Measurements from ENCODE around the gene RNF187. TPM values are rescaled to one million over a fixed set of nuclear protein-coding genes. Genes with fewer than 3 reads are reported as not detected.

Gene RNF187
- total RNA-seq, 6 experiments from 2014 or later: 110 to 143 (median 130) TPM

DNA sequence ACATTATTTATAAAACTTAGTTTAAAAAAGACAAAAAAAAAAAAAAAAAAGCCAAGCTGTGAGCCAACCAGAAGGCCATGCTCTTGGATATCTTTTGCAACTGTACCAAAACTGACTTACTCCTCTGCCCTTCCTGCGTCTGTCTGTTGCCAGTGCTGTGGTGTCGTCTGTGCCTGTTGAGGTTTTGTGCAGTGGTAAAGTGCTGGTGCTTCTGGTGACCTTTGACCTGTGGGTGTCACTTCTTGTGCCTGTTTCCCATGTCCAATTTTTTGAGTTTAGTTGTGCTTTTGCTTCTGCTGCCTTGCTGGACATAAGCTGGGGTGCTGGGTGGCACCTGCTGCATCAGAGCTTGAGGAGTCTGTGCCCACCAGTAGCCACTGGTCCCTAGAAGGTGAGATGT lies 41.4 kb downstream of the RNF187 start:
- no peak for DNase-seq
- Mint-ChIP-seq H3K27ac (no peak overlapping the region), H3K27me3 (ENCODE audit: insufficient read depth) (peaks cover 5% of the 10 kb centered on the region), H3K36me3 (ENCODE audit: low read depth) (no peaks in the 10 kb centered on the region), H3K4me3 (no peak overlapping the region), H3K9me3 (peaks cover 2% of the 10 kb centered on the region; the same call in 1 of the 2 replicates), H3K4me1 (ENCODE audit: low read depth) (no peaks in the 10 kb centered on the region)
- TF ChIP-seq, protein P1, sequence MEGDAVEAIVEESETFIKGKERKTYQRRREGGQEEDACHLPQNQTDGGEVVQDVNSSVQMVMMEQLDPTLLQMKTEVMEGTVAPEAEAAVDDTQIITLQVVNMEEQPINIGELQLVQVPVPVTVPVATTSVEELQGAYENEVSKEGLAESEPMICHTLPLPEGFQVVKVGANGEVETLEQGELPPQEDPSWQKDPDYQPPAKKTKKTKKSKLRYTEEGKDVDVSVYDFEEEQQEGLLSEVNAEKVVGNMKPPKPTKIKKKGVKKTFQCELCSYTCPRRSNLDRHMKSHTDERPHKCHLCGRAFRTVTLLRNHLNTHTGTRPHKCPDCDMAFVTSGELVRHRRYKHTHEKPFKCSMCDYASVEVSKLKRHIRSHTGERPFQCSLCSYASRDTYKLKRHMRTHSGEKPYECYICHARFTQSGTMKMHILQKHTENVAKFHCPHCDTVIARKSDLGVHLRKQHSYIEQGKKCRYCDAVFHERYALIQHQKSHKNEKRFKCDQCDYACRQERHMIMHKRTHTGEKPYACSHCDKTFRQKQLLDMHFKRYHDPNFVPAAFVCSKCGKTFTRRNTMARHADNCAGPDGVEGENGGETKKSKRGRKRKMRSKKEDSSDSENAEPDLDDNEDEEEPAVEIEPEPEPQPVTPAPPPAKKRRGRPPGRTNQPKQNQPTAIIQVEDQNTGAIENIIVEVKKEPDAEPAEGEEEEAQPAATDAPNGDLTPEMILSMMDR (IDR thresholded peaks at IDR 0.05): no peak

DNA sequence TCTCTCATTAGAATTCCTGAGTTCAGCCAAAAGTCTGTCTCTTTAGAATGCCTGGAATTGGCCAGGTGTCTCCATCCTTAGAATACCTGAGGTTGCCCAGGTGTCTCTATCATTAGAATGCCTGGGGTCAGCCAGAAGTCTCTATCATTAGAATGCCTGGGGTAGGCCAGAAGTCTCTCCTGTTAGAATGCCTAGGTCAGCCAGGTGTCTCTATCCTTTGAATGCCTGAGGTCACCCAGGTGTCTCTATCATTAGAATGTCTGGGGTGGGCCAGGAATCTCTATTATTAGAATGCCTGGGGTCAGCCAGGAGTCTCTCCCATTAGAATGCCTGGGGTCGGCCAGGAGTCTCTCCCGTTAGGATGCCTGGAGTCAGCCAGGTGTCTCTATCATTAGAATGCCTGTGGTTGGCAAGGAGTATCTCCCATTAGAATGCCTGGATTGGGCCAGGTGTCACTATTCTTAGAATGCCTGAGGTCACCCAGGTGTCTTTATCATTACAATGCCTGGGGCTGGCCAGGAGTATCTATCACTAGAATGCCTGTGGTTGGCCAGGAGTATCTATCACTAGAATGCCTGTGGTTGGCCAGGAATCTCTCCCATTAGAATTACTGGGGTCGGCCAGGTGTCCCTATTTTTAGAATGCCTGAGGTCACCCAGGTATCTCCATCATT lies 43.0 kb downstream of the RNF187 start:
- Mint-ChIP-seq H3K36me3 (ENCODE audit: low read depth) (no peaks in the 10 kb centered on the region), H3K27me3 (ENCODE audit: insufficient read depth) (peaks cover 4% of the 10 kb centered on the region), H3K27ac (no peak overlapping the region), H3K4me1 (ENCODE audit: low read depth) (no peaks in the 10 kb centered on the region), H3K4me3 (no peak overlapping the region), H3K9me3 (no peaks in the 10 kb centered on the region)
- DNase-seq: no peak
- TF ChIP-seq, protein P1 (IDR thresholded peaks at IDR 0.05): no peak

DNA sequence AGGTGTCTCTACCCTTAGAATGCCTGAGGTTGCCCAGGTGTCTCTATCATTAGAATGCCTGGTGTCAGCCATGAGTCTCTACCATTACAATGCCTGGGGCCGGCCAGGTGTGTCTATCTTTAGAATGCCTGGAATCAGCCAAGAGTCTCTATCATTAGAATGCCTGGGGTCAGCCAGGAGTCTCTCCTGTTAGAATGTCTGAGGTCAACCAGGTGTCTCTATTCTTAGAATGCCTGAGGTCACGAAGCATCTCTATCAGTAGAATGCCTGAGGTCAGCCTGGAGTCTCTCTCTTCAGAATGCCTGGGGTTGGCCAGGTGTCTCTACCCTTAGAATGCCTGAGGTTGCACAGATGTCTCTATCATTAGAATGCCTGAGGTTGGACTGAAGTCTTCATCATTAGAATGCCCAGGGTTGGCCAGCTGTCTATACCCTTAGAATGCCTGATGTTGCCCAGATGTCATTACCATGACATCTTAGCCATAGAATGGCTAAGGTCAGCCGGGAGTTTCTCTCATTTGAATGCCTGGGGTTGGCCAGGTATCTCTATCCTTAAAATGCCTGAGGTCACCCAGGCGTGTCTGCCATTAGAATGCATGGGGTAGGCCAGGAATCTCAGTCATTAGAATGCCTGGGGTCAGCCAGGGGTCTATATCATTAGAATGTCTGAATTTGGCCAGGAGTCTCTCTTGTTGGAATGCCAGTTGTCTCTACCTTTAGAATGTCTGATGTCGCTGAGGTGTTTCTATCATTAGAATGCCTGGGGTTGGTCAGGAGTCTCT lies 44.0 kb downstream of the RNF187 start:
- Mint-ChIP-seq H3K4me3 (no peak overlapping the region), H3K27me3 (ENCODE audit: insufficient read depth) (peaks cover 4% of the 10 kb centered on the region), H3K27ac (no peak overlapping the region), H3K36me3 (ENCODE audit: low read depth) (no peaks in the 10 kb centered on the region), H3K4me1 (ENCODE audit: low read depth) (no peaks in the 10 kb centered on the region), H3K9me3 (peaks cover 5% of the 10 kb centered on the region; the same call in 1 of the 2 replicates)
- no peak for DNase-seq
- TF ChIP-seq, protein P1 (IDR thresholded peaks at IDR 0.05): no peak

DNA sequence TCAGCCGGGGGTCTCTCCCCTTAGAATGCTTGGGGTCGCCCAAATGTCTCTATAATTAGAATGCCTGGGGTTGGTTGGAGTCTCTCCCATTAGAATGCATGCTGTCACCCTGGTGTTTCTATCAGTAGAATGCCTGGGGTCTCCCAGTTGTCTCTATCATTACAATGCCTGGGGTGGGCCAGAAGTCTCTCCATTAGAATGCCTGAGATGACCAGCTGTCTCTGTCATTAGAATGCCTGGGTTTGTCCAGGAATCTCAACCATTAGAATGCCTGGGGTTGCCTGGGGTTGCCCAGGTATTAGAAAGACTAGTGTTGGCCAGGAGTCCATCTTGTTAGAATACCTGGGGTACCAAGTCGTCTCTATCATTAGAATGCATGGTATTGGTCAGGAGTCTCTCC lies 51.6 kb downstream of the RNF187 start:
- TF ChIP-seq, protein P1 (IDR thresholded peaks at IDR 0.05): no peak
- Mint-ChIP-seq H3K36me3 (ENCODE audit: low read depth) (no peaks in the 10 kb centered on the region), H3K9me3 (peaks cover 17% of the 10 kb centered on the region; the same call in 1 of the 2 replicates), H3K27me3 (ENCODE audit: insufficient read depth) (peaks cover 9% of the 10 kb centered on the region; the same call in 1 of the 2 replicates), H3K4me3 (no peak overlapping the region), H3K27ac (no peak overlapping the region), H3K4me1 (ENCODE audit: low read depth) (no peaks in the 10 kb centered on the region)
- DNase-seq: no peak

DNA sequence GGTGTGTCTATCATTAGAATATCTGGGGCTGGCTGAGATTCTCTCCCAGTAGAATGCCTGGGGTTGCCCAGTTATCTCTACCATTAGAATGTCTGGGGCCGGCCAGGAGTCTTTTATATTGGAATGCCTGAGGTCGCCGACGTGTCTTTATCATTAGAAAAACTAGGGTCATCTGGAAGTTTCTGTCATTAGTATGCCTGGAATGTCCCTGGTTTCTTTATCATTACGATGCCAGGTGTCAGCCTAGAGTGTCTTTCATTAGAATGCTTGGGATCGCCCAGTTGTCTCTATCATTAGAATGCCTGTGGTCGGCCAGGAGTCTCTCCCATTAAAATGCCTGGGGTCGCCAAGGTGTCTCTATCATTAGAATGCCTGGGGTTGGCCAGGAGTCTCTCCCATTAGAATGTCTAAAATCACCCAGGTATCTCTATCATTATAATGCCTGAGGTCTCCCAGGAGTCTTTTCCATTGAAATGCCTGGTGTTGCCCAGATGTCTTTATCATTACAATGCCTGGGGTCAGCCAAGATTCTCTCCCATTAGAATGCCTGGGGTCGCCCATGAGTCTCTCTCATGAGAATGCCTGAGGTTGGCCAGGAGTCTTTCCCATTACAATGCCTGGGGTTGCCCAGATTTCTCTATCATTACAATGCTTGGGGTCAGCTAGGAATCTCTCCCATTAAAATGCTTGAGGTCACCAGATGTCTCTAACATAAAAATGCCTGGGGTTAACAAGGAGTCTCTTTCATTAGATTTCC lies 53.2 kb downstream of the RNF187 start:
- Mint-ChIP-seq H3K9me3 (peaks cover 17% of the 10 kb centered on the region; the same call in 1 of the 2 replicates), H3K27ac (no peak overlapping the region), H3K4me1 (ENCODE audit: low read depth) (no peaks in the 10 kb centered on the region), H3K4me3 (no peak overlapping the region), H3K27me3 (ENCODE audit: insufficient read depth) (peaks cover 9% of the 10 kb centered on the region), H3K36me3 (ENCODE audit: low read depth) (no peaks in the 10 kb centered on the region)
- no peak for DNase-seq
- TF ChIP-seq, protein P1 (IDR thresholded peaks at IDR 0.05): no peak

Data from HFFc6 (cell line).